Kidney glomerular epithelial cell (primary cell): ENCODE measurements around the gene ALPG.
"Not testable (repeated sequence)": the region's sequence is repeated elsewhere in the genome, so short reads cannot be mapped to it uniquely, and the experiment has no call there.

ENCODE experiments used
- DNase-seq: peaks from one replicate; lab custom pipeline; 2025; lab: John Stamatoyannopoulos, UW

Gene ALPG

GRCh38 chr2:232406556-232407310 lies at the start of gene ALPG:
TSS of gene ALPG (plus strand) at chr2:232406844. CDS start at chr2:232406895, 51 bp downstream.
- DNase-seq: no peak

- no peak for DNase-seq
These were observed 45.0 kb upstream of the ALPG start for GRCh38 chr2:232361646-232362045.

GRCh38 chr2:232362174-232362900 lies 44.3 kb upstream of the ALPG start:
- no peak for DNase-seq

GRCh38 chr2:232363064-232363783 lies 43.4 kb upstream of the ALPG start:
- not testable (repeated sequence) for DNase-seq

- DNase-seq: no peak
These were observed 42.6 kb upstream of the ALPG start for GRCh38 chr2:232363784-232364615.

- not testable (repeated sequence) for DNase-seq
These were observed 41.6 kb upstream of the ALPG start for GRCh38 chr2:232364806-232365594.

- no peak for DNase-seq
These were observed 40.9 kb upstream of the ALPG start for GRCh38 chr2:232365621-232366321.

GRCh38 chr2:232366461-232366860 lies 40.2 kb upstream of the ALPG start:
- not testable (repeated sequence) for DNase-seq

GRCh38 chr2:232367016-232367415 lies 39.6 kb upstream of the ALPG start:
- no peak for DNase-seq

- DNase-seq: no peak
These were observed 38.9 kb upstream of the ALPG start for GRCh38 chr2:232367591-232368233.

- DNase-seq: no peak
These were observed 38.3 kb upstream of the ALPG start for GRCh38 chr2:232368311-232368731.

GRCh38 chr2:232369126-232369951 lies 37.3 kb upstream of the ALPG start:
- DNase-seq: no peak

- not testable (repeated sequence) for DNase-seq
These were observed 36.6 kb upstream of the ALPG start for GRCh38 chr2:232370007-232370406.

- no peak for DNase-seq
These were observed 34.1 kb upstream of the ALPG start for GRCh38 chr2:232372231-232373208.

- no peak for DNase-seq
These were observed 32.3 kb upstream of the ALPG start for GRCh38 chr2:232374356-232374755.

GRCh38 chr2:232375164-232375563 lies 31.5 kb upstream of the ALPG start:
- DNase-seq: no peak

GRCh38 chr2:232376260-232376659 lies 30.4 kb upstream of the ALPG start:
- no peak for DNase-seq

- DNase-seq: no peak
These were observed 29.9 kb upstream of the ALPG start for GRCh38 chr2:232376713-232377112.
